Measurements from ENCODE around the gene GRID2. TPM values are rescaled to one million over a fixed set of nuclear protein-coding genes. Genes with fewer than 3 reads are reported as not detected.

Gene GRID2
- total and polyA plus RNA-seq, 4 donors: under 0.01 to 0.02 TPM; not detected in 2

- TF ChIP-seq NR2F2 (IDR thresholded peaks at IDR 0.05) (no peak), MAX (IDR thresholded peaks at IDR 0.05) (no peak)
Measured at GRCh38 chr4:93467484-93468155, 1163.9 kb downstream of the GRID2 start (continued).

GRCh38 chr4:93469560-93469959 is 1165.8 kb downstream of the GRID2 start:
- WGBS: 19% methylated on average over 3 of the region's 3 CpGs
- H3K36me3 ChIP-seq (ENCODE audit: control insufficient read depth in 4 of 4, insufficient read depth in 3 of 4, low read depth in 1 of 4, low read length in 3 of 4): no peaks in the 10 kb centered on the region
- H3K4me3 ChIP-seq (ENCODE audit: low read depth in 1 of 3, low read length in 3 of 3): no peak overlapping the region
- no peaks in the 10 kb centered on the region for H3K4me1 ChIP-seq (ENCODE audit: control insufficient read depth in 4 of 4, insufficient read depth in 4 of 4, low read length in 3 of 4)
- no peaks in the 10 kb centered on the region for H3K9me3 ChIP-seq (ENCODE audit: control insufficient read depth in 4 of 4, low read length in 3 of 4)
- TF ChIP-seq EGR1 (IDR thresholded peaks at IDR 0.05; ENCODE audit: low read depth in 2 of 2): no peak
- no peak for TF ChIP-seq SP1 (IDR thresholded peaks at IDR 0.05)
- TF ChIP-seq GABPA (IDR thresholded peaks at IDR 0.05 in 1 of 2, conservative IDR thresholded peaks at IDR 0.05 in 1 of 2): no peak
- no peak for TF ChIP-seq MAX (IDR thresholded peaks at IDR 0.05)
- TF ChIP-seq RAD21 (IDR thresholded peaks at IDR 0.05): no peak
- TF ChIP-seq RXRA (IDR thresholded peaks at IDR 0.05): no peak
- TF ChIP-seq ZBTB33 (IDR thresholded peaks at IDR 0.05): no peak
- TF ChIP-seq CTCF (IDR thresholded peaks at IDR 0.05; ENCODE audit: low read depth, low read length, missing input control): no peak
- no peak for TF ChIP-seq TAF1 (conservative IDR thresholded peaks at IDR 0.05)
- DNase-seq (ENCODE audit: low spot score): no peak
- no peak overlapping the region for H3K9ac ChIP-seq (ENCODE audit: low read depth in 1 of 2, low read length in 2 of 2)
- H3K27ac ChIP-seq (ENCODE audit: low read depth in 1 of 2, low read length in 2 of 2): no peak overlapping the region
- peaks cover 0 to 3% (median 0%) of the 10 kb centered on the region in 4 donors for H3K27me3 ChIP-seq (ENCODE audit: control insufficient read depth in 4 of 4, insufficient read depth in 4 of 4, low read length in 3 of 4)

GRCh38 chr4:93475730-93476129 is 1172.0 kb downstream of the GRID2 start:
- Histone ChIP-seq H3K4me1 (ENCODE audit: control insufficient read depth in 4 of 4, insufficient read depth in 4 of 4, low read length in 3 of 4) (no peaks in the 10 kb centered on the region), H3K27ac (ENCODE audit: low read depth in 1 of 2, low read length in 2 of 2) (no peak overlapping the region)
- TF ChIP-seq ZBTB33 (IDR thresholded peaks at IDR 0.05) (no peak), YY1 (IDR thresholded peaks at IDR 0.05) (no peak), GABPA (IDR thresholded peaks at IDR 0.05 in 1 of 2, conservative IDR thresholded peaks at IDR 0.05 in 1 of 2) (no peak), MAX (IDR thresholded peaks at IDR 0.05) (no peak), SP1 (IDR thresholded peaks at IDR 0.05) (no peak), CTCF (IDR thresholded peaks at IDR 0.05; ENCODE audit: low read depth, low read length, missing input control) (no peak), FOXA1 (IDR thresholded peaks at IDR 0.05) (no peak), EGR1 (IDR thresholded peaks at IDR 0.05; ENCODE audit: low read depth in 2 of 2) (no peak), TAF1 (conservative IDR thresholded peaks at IDR 0.05) (no peak), RXRA (IDR thresholded peaks at IDR 0.05) (no peak), HNF4A (conservative IDR thresholded peaks at IDR 0.05) (no peak), REST (IDR thresholded peaks at IDR 0.05) (no peak), JUND (IDR thresholded peaks at IDR 0.05) (no peak)

More at GRCh38 chr4:93475730-93476129, 1172.0 kb downstream of the GRID2 start:
- Histone ChIP-seq H3K27me3 (ENCODE audit: control insufficient read depth in 4 of 4, insufficient read depth in 4 of 4, low read length in 3 of 4) (no peaks in the 10 kb centered on the region), H3K9me3 (ENCODE audit: control insufficient read depth in 4 of 4, low read length in 3 of 4) (no peaks in the 10 kb centered on the region), H3K9ac (ENCODE audit: low read depth in 1 of 2, low read length in 2 of 2) (no peak overlapping the region), H3K4me3 (ENCODE audit: low read depth in 1 of 3, low read length in 3 of 3) (no peak overlapping the region), H3K36me3 (ENCODE audit: control insufficient read depth in 4 of 4, insufficient read depth in 3 of 4, low read depth in 1 of 4, low read length in 3 of 4) (no peaks in the 10 kb centered on the region)
- no peak for DNase-seq (ENCODE audit: low spot score)
- 71% methylated on average over 2 of the region's 2 CpGs for WGBS

All from liver (tissue), 9 donors.